ENCODE data around the gene NFIB. TPM values are rescaled to one million over a fixed set of nuclear protein-coding genes. Genes with fewer than 3 reads are reported as not detected.

Gene NFIB
- total and polyA plus RNA-seq, 2 of the 4 experiments (the other 2 are of a cell fraction), result 1.4 to 2.0 TPM

DNA sequence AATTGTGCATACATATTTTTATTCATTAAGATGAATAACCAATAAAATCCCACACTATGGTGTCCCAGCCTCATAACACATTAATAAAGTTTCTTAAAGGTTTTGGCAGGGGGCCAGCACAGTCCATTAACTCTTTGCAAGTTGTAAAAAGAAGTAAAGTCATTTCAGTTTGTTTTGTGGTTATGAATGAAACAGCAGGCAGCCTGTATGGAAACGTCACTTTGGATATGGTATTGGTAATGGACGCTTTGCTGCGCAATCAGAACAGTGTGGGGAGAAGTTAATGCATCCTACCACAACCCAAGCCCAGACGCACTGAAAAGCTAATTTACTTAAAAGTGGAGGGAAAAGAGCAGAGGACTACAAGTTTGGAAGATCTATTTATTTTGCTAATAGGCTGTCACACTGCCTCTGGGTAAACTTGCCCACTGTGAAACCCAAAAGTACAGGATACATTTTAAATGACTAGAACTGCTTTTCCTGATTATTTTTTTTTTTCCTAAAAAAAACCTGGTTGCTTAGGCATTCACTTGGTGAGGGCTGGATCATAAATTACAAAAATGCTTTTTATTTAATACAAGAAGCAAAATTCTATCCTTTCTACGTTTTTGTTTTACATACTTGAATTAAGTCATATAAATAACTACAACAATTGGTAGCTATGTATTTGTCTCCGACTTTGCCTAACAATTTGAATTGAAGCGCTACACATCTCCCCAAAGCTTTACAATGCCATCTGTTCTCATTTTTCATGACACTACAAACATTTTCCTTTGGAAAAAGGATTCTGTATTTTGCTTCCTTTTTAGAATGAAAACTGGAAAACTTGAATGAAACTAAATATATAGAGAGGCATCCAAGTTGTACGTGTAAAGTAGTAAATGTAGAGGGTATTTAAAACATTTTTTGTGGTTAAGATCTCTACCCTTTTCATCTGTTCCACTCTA lies 104.3 kb downstream of the NFIB start:
- no peak overlapping the region for H3K4me3 ChIP-seq (ENCODE audit: insufficient read depth, low read depth, low read length)
- no peak overlapping the region for H3K4ac ChIP-seq (ENCODE audit: low read depth, low read length)
- BruUV-seq (replicated peaks), result no TSS peak
- H4K91ac ChIP-seq (ENCODE audit: insufficient read depth, low read depth, low read length), result no peak overlapping the region
- H2AFZ ChIP-seq (replicated peaks; ENCODE audit: low read length, poor library complexity), result no peak overlapping the region
- no peak overlapping the region for H4K5ac ChIP-seq (ENCODE audit: low read depth, low read length)
- no peak for TF ChIP-seq RFX5 (IDR thresholded peaks at IDR 0.05; ENCODE audit: low read depth, low read length)
- no peak for TF ChIP-seq MXI1 (IDR thresholded peaks at IDR 0.05; ENCODE audit: borderline replicate concordance, low read depth, low read length)
- TF ChIP-seq NFE2L2 (IDR thresholded peaks at IDR 0.05; ENCODE audit: low read depth, low read length), result no peak
- TF ChIP-seq CHD1 (IDR thresholded peaks at IDR 0.05; ENCODE audit: low read depth, low read length), result no peak
- no peak for TF ChIP-seq CEBPB (IDR thresholded peaks at IDR 0.05; ENCODE audit: low read depth, low read length)
- TF ChIP-seq, protein P1, sequence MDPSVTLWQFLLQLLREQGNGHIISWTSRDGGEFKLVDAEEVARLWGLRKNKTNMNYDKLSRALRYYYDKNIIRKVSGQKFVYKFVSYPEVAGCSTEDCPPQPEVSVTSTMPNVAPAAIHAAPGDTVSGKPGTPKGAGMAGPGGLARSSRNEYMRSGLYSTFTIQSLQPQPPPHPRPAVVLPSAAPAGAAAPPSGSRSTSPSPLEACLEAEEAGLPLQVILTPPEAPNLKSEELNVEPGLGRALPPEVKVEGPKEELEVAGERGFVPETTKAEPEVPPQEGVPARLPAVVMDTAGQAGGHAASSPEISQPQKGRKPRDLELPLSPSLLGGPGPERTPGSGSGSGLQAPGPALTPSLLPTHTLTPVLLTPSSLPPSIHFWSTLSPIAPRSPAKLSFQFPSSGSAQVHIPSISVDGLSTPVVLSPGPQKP (IDR thresholded peaks at IDR 0.05; ENCODE audit: borderline replicate concordance, low read depth, low read length), result no peak
- no peak for TF ChIP-seq CTCF (conservative IDR thresholded peaks at IDR 0.05; ENCODE audit: low read depth, low read length)
- TF ChIP-seq RAD21 (IDR thresholded peaks at IDR 0.05; ENCODE audit: low read length), result no peak
- no peak for TF ChIP-seq FOS (IDR thresholded peaks at IDR 0.05; ENCODE audit: low read depth, low read length)
- TF ChIP-seq SMC3 (IDR thresholded peaks at IDR 0.05; ENCODE audit: low read depth, low read length), result no peak
- no peak for TF ChIP-seq RCOR1 (IDR thresholded peaks at IDR 0.05; ENCODE audit: insufficient replicate concordance, low read length)
- TF ChIP-seq USF2 (IDR thresholded peaks at IDR 0.05; ENCODE audit: low read depth, low read length), result no peak
- dilution Hi-C loops (cut with HindIII; ENCODE audit: low sequenced_read_pairs, unreplicated experiment), result no loop called here
- DNase-seq, result no peak
- H2BK5ac ChIP-seq (ENCODE audit: low read depth, low read length, poor library complexity, severe bottlenecking), result no peak overlapping the region
- H2AK5ac ChIP-seq (ENCODE audit: low read depth, low read length), result no peak overlapping the region
- ChIA-PET CTCF (no interaction called here), POLR2A (ENCODE audit: unreplicated experiment) (no interaction called here)
- no peak overlapping the region for H3K4me2 ChIP-seq (ENCODE audit: low read depth, low read length)
- no peaks in the 10 kb centered on the region for H3K27me3 ChIP-seq (ENCODE audit: control insufficient read depth, insufficient read depth, low read length)
- no peak overlapping the region for H2BK20ac ChIP-seq (ENCODE audit: low read depth, low read length)
- no peak overlapping the region for H3K18ac ChIP-seq (ENCODE audit: low read depth, low read length)
- no peaks in the 10 kb centered on the region for H3K9me3 ChIP-seq (ENCODE audit: control insufficient read depth, insufficient read depth, low read length)
- no peak overlapping the region for H2BK120ac ChIP-seq (ENCODE audit: low read depth, low read length)
- no peaks in the 10 kb centered on the region for H3K4me1 ChIP-seq (ENCODE audit: control insufficient read depth, insufficient read depth, low read length)
- no peak overlapping the region for H3K14ac ChIP-seq (replicated peaks; ENCODE audit: low read depth, low read length)
- no peak overlapping the region for H3K56ac ChIP-seq (ENCODE audit: extremely low read depth, insufficient read depth, low read length)
- intact Hi-C loops (cut with micrococcal nuclease), result loop anchor here (10.0 kb wide), 1 partner anchor 215 kb away; no protein-coding TSS in a partner anchor
- no peak for ATAC-seq (ENCODE audit: low read depth)
- no peaks in the 10 kb centered on the region for H4K20me1 ChIP-seq (ENCODE audit: insufficient read depth, low read length)
- WGBS, 2 experiments (ENCODE audit: extremely low coverage in 2 of 2, insufficient read length in 1 of 2), result no CpG with 5 or more reads among the region's 8 CpGs
- no peak overlapping the region for H3K9ac ChIP-seq (ENCODE audit: low read depth, low read length)
- no peak overlapping the region for H3K23ac ChIP-seq (ENCODE audit: low read depth, low read length)
- H3K79me1 ChIP-seq (ENCODE audit: low read depth in 1 of 2, low read length in 2 of 2), result no peaks in the 10 kb centered on the region
- no peak overlapping the region for H2BK15ac ChIP-seq (ENCODE audit: low read depth, low read length)
- H3K36me3 ChIP-seq (ENCODE audit: control insufficient read depth, insufficient read depth, low read length), result no peaks in the 10 kb centered on the region
- H3K9me1 ChIP-seq (ENCODE audit: insufficient read depth, low read length), result 0 out of 2 replicates have a peak, but pooled peaks cover 6% of the 10 kb centered on the region
- H2AK9ac ChIP-seq (replicated peaks; ENCODE audit: low read depth, low read length, poor library complexity), result no peak overlapping the region
- H4K8ac ChIP-seq (ENCODE audit: low read depth in 2 of 2, low read length in 2 of 2), result no peak overlapping the region
- no peak overlapping the region for H3K27ac ChIP-seq (ENCODE audit: insufficient read depth, low read length)
- in situ Hi-C loops (cut with MboI; ENCODE audit: low sequenced_read_pairs), result loop anchor here (10.0 kb wide), 1 partner anchor 215 kb away; no protein-coding TSS in a partner anchor
